Fibroblast of lung (primary cell): ENCODE measurements around the gene GNB5. TPM values are rescaled to one million over a fixed set of nuclear protein-coding genes. Genes with fewer than 3 reads are reported as not detected.

Source experiments
- DNase-seq, 2 donors: peaks; one replicate each; pipeline versions ENCODE4 v3.0.0 to v3.0.0-alpha.2; 2010; ENCODE audit warnings: low read depth in 2 of 2
- H2AFZ ChIP-seq: 2 replicates; pipeline ENCODE4 v1.5.1; 2012; ENCODE audit warnings: low read length, control low read depth, inconsistent platforms
- H3K27ac ChIP-seq: 2 replicates; pipeline ENCODE4 v1.5.1; 2011; ENCODE audit warnings: low read length, control low read depth; ENCODE audit not compliant: insufficient read depth
- H3K27me3 ChIP-seq: 2 replicates; pipeline ENCODE4 v1.5.1; 2011; ENCODE audit warnings: mild to moderate bottlenecking, low read length; ENCODE audit not compliant: control insufficient read depth, insufficient read depth
- H3K36me3 ChIP-seq: 2 replicates; pipeline ENCODE4 v1.5.1; 2011; ENCODE audit warnings: low read length; ENCODE audit not compliant: control insufficient read depth, insufficient read depth
- H3K4me1 ChIP-seq: 2 replicates; pipeline ENCODE4 v1.5.1; 2011; ENCODE audit warnings: low read length; ENCODE audit not compliant: control insufficient read depth, insufficient read depth; ENCODE audit errors: extremely low read depth
- H3K4me2 ChIP-seq: 2 replicates; pipeline ENCODE4 v1.5.1; 2011; ENCODE audit warnings: low read length, control low read depth; ENCODE audit not compliant: insufficient read depth; ENCODE audit errors: extremely low read depth
- H3K4me3 ChIP-seq, 4 experiments: fragments of 200-600 bp in 1 of 4; sonication (generic) in 1 of 4; replicated peaks in 1 of 4; 2 replicates each; pipeline ENCODE4 v1.5.1; 2011 to 2016; ENCODE audit warnings: low read length in 4 of 4, low read depth in 3 of 4, mild to moderate bottlenecking in 3 of 4, control low read depth in 2 of 4, inconsistent platforms in 1 of 4, mixed read lengths in 1 of 4; ENCODE audit not compliant: insufficient read depth in 1 of 4; ENCODE audit errors: control extremely low read depth in 1 of 4
- H3K79me2 ChIP-seq: 2 replicates; pipeline ENCODE4 v1.5.1; 2012; ENCODE audit warnings: mild to moderate bottlenecking, low read length, inconsistent platforms; ENCODE audit not compliant: control insufficient read depth, insufficient read depth
- H3K9ac ChIP-seq: 2 replicates; pipeline ENCODE4 v1.5.1; 2011; ENCODE audit warnings: mild to moderate bottlenecking, low read length, control low read depth; ENCODE audit not compliant: insufficient read depth
- H3K9me3 ChIP-seq: 2 replicates; pipeline ENCODE4 v1.5.1; 2012; ENCODE audit warnings: low read depth, low read length; ENCODE audit not compliant: control insufficient read depth, insufficient read depth
- H4K20me1 ChIP-seq: 2 replicates; pipeline ENCODE4 v1.5.1; 2011; ENCODE audit warnings: low read length; ENCODE audit not compliant: control insufficient read depth, insufficient read depth; ENCODE audit errors: extremely low read depth
- EZH2 ChIP-seq: IDR thresholded peaks from 2 replicates; pipeline ENCODE4 v1.5.1; 2012; ENCODE audit warnings: low read length, control low read depth, mild to moderate bottlenecking; ENCODE audit errors: missing control alignments
- polyA plus RNA-seq, 2 donors: library from polyadenylated mRNA; depleted of rRNA in 1 of 2; stranded (reverse) in 1 of 2; unstranded in 1 of 2; fragments of >200 nt; gene quantifications; 2 replicates each; pipeline ENCODE4 v1.2.1, GENCODE V29; 2011 to 2012; ENCODE audit warnings: missing spikeins in 1 of 2
- total RNA-seq: library from RNA; depleted of rRNA; stranded (reverse); fragments of >200 nt; gene quantifications from 2 replicates; pipeline ENCODE4 v1.2.1, GENCODE V29; 2014
- TF ChIP-seq, protein P1 (sequence below), 2 donors: IDR thresholded peaks in 1 of 2; conservative IDR thresholded peaks in 1 of 2; 1 replicate in 1 of 2; 2 replicates in 1 of 2; pipeline ENCODE4 v1.5.1; 2011 to 2012; ENCODE audit warnings: low read length in 2 of 2, control low read depth in 1 of 2, inconsistent platforms in 1 of 2, low read depth in 1 of 2, mild to moderate bottlenecking in 1 of 2

Gene GNB5
- total and polyA plus RNA-seq, 2 donors (not counting 1 experiment from before 2014, with no cell fraction given) = 44.0 to 52.2 TPM

DNA sequence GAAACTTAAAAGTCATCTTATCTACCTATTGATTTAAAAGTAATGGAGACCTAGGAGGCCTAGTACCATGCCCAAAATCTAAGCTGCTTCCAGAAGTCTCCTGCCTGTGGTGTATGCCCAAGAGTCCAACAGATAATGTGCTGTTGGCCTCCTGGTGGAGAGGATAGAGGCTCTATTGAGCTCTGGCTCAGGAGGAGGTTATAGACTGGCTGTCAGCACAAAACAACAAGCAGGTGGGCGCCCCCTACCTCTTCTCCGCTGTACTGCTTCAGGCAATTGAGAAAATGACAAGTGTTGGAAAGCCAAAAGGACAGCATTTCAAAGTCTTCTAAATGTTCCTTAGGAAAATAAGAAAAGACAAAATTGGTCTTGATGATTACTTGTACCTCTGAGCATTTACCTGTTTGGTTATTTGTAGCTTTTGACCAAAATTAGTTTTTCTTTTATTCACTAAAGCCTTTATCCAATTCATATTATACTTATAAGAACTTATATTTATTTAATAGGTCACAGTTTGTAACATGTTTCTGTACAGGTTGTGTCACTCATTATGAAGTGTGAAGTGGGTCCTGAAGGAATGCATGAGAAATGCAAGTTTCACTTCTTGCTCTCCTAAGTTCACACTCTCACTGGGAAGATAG lies 17.2 kb upstream of the GNB5 start:
- Histone ChIP-seq H3K27ac (no peak overlapping the region), H3K4me2 (no peak overlapping the region), H3K27me3 (peaks cover 3% of the 10 kb centered on the region), H3K9me3 (no peaks in the 10 kb centered on the region), H2AFZ (no peak overlapping the region), H3K4me1 (no peaks in the 10 kb centered on the region), H3K4me3 (no peak overlapping the region), H3K79me2 (no peaks in the 10 kb centered on the region), H3K36me3 (no peaks in the 10 kb centered on the region), H3K9ac (no peak overlapping the region), H4K20me1 (no peaks in the 10 kb centered on the region)
- TF ChIP-seq, protein P1, sequence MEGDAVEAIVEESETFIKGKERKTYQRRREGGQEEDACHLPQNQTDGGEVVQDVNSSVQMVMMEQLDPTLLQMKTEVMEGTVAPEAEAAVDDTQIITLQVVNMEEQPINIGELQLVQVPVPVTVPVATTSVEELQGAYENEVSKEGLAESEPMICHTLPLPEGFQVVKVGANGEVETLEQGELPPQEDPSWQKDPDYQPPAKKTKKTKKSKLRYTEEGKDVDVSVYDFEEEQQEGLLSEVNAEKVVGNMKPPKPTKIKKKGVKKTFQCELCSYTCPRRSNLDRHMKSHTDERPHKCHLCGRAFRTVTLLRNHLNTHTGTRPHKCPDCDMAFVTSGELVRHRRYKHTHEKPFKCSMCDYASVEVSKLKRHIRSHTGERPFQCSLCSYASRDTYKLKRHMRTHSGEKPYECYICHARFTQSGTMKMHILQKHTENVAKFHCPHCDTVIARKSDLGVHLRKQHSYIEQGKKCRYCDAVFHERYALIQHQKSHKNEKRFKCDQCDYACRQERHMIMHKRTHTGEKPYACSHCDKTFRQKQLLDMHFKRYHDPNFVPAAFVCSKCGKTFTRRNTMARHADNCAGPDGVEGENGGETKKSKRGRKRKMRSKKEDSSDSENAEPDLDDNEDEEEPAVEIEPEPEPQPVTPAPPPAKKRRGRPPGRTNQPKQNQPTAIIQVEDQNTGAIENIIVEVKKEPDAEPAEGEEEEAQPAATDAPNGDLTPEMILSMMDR (conservative IDR thresholded peaks at IDR 0.05 in 1 of 2, IDR thresholded peaks at IDR 0.05 in 1 of 2; ENCODE audit: low read depth in 1 of 2, low read length in 2 of 2) = peak; percentile 72 to 87
- TF ChIP-seq EZH2 = no peak
- DNase-seq = peak; percentile 51 to 68

DNA sequence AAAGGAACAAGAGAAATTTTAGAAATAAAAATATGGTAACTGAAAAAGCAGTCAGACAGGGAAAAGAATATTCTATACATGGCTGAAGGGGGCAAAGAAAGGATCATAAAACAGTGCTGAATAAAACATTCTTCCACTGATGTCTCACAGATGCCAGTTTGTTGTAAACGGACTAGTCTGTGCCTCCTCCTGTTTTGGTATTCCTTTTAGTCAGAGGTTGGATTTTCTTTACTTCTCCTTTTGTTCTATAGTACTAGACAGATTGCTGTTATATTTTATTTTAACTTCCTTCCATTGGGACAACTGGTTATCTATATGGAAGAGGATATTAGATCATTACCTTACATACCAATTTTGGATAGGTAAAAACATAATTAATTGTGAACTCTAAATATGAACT lies 16.0 kb upstream of the GNB5 start:
- Histone ChIP-seq H3K4me2 (no peak overlapping the region), H3K9me3 (no peaks in the 10 kb centered on the region), H3K4me1 (no peaks in the 10 kb centered on the region), H3K79me2 (no peaks in the 10 kb centered on the region), H3K4me3 (no peak overlapping the region), H2AFZ (no peak overlapping the region), H3K27me3 (peaks cover 3% of the 10 kb centered on the region), H3K9ac (no peak overlapping the region), H3K36me3 (no peaks in the 10 kb centered on the region), H3K27ac (no peak overlapping the region), H4K20me1 (no peaks in the 10 kb centered on the region)
- DNase-seq = no peak
- TF ChIP-seq, protein P1 (conservative IDR thresholded peaks at IDR 0.05 in 1 of 2, IDR thresholded peaks at IDR 0.05 in 1 of 2; ENCODE audit: low read depth in 1 of 2, low read length in 2 of 2) = no peak
- no peak for TF ChIP-seq EZH2

DNA sequence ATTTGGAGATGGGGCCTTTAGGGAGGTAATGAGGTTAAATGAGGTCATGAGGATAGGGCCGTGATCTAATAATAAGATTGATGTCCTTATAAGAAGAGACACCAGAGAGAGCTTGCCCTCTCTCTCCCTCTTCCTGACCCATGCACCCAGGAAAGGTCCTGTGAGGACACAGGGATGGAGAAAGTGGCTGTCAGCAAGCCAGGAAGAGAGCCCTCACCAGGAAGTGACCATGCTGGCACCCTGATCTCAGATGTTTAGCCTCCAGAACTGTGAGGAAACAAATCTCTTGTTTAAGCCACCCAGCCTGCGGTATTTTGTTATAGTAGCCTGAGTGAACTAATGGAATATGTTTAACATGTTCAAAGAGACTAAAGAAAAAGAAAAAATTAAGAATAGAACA lies 15.3 kb upstream of the GNB5 start:
- no peaks in the 10 kb centered on the region for H3K9me3 ChIP-seq
- TF ChIP-seq EZH2 = no peak
- TF ChIP-seq, protein P1 (conservative IDR thresholded peaks at IDR 0.05 in 1 of 2, IDR thresholded peaks at IDR 0.05 in 1 of 2; ENCODE audit: low read depth in 1 of 2, low read length in 2 of 2) = no peak
- DNase-seq = no peak

More for the DNA sequence above, 15.3 kb upstream of the GNB5 start:
- Histone ChIP-seq H3K27ac (no peak overlapping the region), H3K4me2 (no peak overlapping the region), H3K36me3 (no peaks in the 10 kb centered on the region), H3K27me3 (peaks cover under 1% of the 10 kb centered on the region), H3K79me2 (no peaks in the 10 kb centered on the region), H4K20me1 (no peaks in the 10 kb centered on the region), H3K4me3 (no peak overlapping the region), H2AFZ (no peak overlapping the region), H3K9ac (no peak overlapping the region), H3K4me1 (no peaks in the 10 kb centered on the region)
